Activated CD4-positive, CD25-positive, alpha-beta regulatory T cell treated with anti-CD3 and anti-CD28 coated beads, Interleukin-2, amount 50 U/mL, for 72 hours (primary cell): ENCODE measurements around the gene CCL21.

ENCODE experiments used
- DNase-seq: peaks from one replicate; pipeline ENCODE4 v3.0.0; 2021

The CCL21 gene

DNA sequence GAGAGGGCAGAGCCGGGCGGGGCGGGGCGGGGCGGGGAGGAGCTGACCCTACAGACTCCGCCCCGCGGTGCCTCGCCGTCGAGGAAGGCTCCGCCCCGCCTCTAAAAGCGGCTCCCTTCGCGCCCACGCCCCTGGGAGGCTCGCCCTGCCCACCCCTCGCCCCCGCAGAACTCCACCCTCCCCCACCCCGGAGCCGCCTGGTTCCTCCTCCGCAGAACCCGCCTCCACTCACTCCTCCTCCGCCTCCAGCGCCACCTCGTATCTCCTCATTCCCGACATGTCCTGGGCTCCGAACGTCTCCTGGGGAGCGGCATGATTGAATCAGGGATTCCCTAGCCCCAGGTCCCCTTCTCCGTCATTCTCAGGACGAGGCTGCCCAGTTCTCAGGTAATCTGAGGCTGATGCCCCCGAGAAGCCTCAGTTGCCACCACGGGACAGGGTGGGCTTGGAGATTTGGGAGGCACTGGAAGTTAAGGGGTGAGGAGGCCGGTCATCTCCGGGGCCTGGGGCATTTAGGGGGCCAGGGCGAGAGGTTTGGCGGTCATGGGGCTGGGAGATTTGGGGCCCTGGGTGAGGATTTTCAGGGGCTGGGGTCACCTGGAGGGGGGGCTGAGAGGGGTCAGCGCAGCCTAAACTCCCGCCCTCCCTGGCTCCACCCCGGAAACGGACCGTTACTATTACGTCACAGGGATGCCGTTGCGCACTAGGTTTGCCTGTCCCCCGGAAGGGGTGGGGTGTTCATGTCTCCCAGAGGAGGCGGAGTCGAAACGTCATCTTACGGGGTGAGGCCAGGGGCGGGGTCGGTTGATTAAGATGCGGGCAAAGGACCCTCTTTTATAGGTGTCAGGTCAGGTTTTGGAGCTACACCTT, 44.3 kb downstream of the CCL21 start:
- peak; percentile 81 for DNase-seq

DNA sequence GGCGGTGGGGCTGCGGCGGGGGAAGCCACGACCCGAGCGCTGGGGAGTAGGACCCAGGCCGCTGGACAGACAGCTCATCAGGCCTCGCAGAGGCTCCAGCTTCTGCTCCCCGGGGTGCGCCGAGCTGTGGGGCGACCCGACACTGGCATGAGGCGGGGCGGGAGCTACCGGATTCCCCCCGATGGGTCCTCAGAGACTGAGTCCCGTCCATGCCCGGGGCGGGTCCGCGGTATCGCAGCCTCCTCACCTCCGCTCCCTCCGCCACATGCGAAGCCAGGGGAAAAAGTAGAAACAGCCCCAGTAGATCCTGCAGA, 44.9 kb downstream of the CCL21 start:
- no peak for DNase-seq

DNA sequence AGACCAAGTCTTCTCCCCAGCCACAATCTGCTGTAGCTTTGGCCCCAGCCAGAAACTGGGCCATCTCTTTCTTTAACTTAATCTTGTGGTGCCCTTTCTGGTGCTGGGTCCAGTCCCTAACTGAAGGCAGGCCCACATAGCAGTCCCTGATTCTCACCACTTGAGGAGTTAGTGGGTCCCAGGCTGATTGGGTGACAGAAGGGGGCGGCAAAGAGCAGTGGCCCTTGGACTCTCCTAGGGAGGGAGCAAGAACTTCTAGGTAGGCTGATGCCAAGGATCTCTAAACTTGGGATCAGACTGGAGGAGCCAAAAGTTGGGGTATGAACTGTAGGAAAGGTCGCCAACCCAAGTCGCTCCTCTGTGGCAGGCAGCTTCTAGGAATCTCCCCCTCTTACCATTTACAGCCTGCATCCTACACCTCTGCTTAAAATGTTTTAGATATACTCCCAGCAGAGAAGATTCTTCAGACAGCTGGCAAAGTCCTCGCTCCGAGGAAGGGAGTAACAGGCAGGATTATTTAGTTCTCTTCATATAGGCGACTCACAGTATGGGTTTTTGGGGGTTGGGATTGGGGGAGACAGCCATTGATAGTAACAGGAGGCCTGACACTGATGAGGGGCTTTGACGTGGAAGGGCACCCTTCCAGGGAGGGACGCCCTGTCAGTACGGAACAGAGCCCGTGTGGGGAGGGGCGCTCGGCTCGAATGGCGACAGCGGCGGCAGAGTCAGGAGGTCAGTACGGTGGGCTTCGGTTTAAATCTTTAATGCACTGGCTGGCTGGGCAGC, 45.5 kb downstream of the CCL21 start:
- DNase-seq: peak; percentile 68

DNA sequence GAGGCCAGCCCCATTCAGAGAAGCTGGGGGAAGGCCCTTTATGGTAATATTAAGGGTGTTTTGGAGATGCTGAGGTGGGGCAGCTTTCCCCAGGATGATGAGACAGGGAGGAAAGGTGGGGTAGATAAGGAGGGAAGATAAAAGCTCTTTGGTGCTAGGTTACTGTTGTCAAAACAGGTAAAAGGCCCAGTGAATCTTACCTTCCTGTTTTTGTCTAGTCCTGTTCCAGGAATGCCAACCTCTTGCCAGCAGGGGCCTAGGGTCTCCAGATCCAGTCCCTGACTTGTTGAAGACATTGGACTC, 46.7 kb downstream of the CCL21 start:
- DNase-seq: no peak

DNA sequence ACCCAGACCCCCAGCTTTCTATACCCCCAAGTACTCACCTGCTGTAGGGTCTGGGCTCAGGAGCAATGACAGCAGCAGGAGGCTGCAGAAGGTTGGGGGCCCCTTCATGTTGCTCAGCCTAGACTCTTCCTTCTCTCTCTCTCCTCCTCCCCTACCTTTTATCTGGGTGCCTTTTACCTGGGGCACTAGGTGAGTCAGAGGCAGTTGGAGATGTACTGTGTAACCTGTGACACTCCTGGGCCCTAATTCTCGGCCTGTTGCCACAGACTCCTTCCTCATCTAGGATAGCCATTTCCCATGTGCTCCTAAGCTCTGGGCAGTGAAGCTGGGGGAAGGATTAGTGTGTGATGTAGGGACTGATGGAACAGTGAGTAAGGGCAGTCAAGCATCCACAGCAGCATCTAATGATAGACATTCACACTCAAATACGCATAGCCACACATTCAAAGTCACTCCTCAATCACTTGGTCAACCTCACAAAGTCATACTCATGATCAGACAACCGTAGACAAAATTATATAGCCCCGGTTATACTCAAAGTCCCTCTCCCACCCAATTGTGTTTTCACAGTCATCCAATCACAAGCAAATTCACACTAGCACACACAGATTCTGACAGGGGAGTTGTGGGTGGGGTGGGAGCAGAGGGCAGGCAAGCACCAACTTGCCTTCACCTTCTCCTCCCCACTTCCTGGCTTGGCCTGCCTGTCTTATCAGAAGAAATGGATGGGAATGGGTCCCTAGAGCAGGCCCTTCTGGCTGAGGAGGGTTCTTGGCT, 47.2 kb downstream of the CCL21 start, which contains the start of gene CCL27:
TSS of gene CCL27 (minus strand) at position 132 of the 777 bp plus-strand sequence. CDS start at position 108, 24 bp downstream.
- no peak for DNase-seq

DNA sequence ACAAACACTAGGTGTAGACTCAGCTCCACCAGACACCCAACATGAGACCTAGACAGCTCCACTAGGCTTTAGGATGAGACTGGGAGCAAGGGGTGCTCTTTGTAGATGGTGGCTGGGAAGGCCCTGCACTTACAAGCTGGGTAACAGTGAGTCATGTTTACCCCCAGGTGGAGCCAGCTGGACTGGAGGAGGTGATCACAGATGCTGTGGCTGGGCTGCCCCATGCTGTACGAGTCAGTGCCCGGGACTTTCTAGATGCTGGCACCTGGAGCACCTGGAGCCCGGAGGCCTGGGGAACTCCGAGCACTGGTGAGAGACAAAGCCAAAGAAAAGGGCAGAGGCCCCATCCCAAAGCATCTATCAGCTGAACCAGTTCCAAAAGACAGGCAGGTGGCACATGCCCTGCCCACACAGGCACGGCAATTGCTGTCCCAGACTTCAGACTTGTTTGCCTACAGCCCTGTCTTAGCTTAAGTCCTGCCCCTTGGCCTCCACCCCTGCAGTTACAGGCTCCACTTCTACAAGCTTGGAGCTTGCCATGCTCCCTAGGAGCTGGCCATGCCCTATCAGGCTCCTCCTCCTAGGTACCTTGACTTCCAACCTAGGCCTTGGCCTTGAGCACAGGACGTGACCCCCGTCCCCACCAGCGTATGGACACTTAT, 50.2 kb downstream of the CCL21 start:
- no peak for DNase-seq
